ENCODE measurements around the gene CERS5. TPM values are rescaled to one million over a fixed set of nuclear protein-coding genes. Genes with fewer than 3 reads are reported as not detected.

Gene CERS5
- total RNA-seq, 1 donor from 2014 or later: 48.0 TPM

DNA sequence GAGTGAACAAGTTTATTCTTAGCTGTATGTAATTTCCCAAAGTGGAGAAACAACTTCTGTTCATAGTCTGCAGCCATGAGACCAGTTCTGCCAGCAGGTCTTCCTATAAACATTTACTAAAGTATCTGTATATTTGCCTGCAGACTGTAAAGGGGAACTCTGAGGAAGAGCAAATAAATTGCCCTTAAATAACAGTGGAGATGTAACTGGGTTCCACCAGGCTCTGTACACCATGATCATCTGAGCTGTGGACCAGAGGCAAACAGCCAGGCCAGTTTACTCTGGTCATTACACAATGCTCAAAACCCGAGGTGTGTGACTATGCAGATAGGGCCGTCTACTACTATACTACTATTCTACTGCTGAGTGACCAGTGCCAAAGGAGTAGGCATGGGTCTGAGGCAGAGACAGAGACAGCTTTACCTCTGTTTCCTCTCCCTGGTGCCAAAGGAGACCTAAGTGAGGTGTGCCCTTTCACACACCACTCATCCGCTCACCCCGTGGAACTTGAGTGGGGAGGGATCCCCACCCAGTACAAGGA, 21.1 kb upstream of the CERS5 start:
- TF ChIP-seq EZH2phosphoT487 (IDR thresholded peaks at IDR 0.05): no peak
- TF ChIP-seq CTCF (IDR thresholded peaks at IDR 0.05): no peak
- TF ChIP-seq EZH2 (IDR thresholded peaks at IDR 0.05): no peak
- Mint-ChIP-seq H3K27ac (no peak overlapping the region), H3K36me3 (no peaks in the 10 kb centered on the region), H3K27me3 (ENCODE audit: insufficient read depth, low read depth) (no peaks in the 10 kb centered on the region), H3K9me3 (no peaks in the 10 kb centered on the region), H3K4me3 (no peak overlapping the region), H3K4me1 (peaks cover 3% of the 10 kb centered on the region)
- no peaks in the 10 kb centered on the region for H4K20me1 ChIP-seq (ENCODE audit: low read depth)
- DNase-seq (ENCODE audit: low spot score): no peak
- no peak overlapping the region for H3K4me3 ChIP-seq
- H3K4me1 ChIP-seq: no peaks in the 10 kb centered on the region
- no peaks in the 10 kb centered on the region for H3K27me3 ChIP-seq
- no peak overlapping the region for H3K27ac ChIP-seq
- no peak overlapping the region for H3K9ac ChIP-seq
- no peak overlapping the region for H3K4me2 ChIP-seq
- no peaks in the 10 kb centered on the region for H3K9me3 ChIP-seq (ENCODE audit: low read depth)
- no peaks in the 10 kb centered on the region for H3F3A ChIP-seq (ENCODE audit: low read depth)
- no peaks in the 10 kb centered on the region for H3K36me3 ChIP-seq
- no peak overlapping the region for H2AFZ ChIP-seq (replicated peaks)
- H3K79me2 ChIP-seq (ENCODE audit: low read depth): no peaks in the 10 kb centered on the region

DNA sequence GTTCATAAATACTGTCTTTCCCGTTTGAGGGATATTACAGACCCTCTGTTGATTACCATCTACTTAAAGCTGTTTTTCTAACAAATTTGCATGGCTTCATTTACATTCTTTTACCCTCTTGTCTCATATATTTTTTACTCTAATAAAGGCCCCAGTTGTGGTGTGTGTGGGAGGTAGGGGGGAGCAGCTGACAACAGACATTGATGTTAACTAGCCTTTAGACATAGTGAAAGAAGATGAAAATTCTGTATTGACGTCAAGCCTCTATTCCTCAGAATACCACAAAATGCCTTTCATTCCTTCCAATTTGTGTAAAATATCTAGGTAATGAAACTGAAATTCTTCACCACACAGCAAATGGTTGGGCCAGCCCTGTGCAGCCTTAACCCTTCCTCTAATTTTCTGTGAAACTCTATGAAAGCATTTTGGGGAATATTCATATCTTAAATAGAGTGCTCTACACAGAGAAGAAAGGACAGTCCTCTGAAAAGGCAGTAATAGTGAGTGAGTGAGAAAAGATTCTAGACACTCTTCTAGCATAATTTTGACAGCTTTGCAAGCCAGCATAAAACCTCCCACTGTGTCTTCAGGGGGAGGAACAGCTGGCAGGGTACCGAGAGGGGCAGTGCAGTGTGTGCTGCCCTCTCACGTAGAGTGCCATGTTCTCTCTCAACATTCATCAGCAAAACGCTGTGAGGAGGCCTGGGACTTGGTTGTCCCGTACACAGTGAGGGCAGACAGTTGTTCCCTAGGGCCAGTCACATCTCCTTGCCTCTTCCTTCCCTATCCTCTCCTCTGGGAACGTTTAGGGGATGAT, 20.1 kb upstream of the CERS5 start:
- DNase-seq (ENCODE audit: low spot score): no peak
- Histone ChIP-seq H3K27ac (no peak overlapping the region), H3K79me2 (ENCODE audit: low read depth) (no peaks in the 10 kb centered on the region), H3F3A (ENCODE audit: low read depth) (peaks cover 3% of the 10 kb centered on the region), H3K4me3 (no peak overlapping the region), H3K4me1 (peaks cover 4% of the 10 kb centered on the region), H3K4me2 (no peak overlapping the region), H3K36me3 (no peaks in the 10 kb centered on the region), H4K20me1 (ENCODE audit: low read depth) (no peaks in the 10 kb centered on the region), H3K27me3 (no peaks in the 10 kb centered on the region), H3K9me3 (ENCODE audit: low read depth) (no peaks in the 10 kb centered on the region), H2AFZ (replicated peaks) (no peak overlapping the region), H3K9ac (no peak overlapping the region)
- H3K27me3 Mint-ChIP-seq (ENCODE audit: insufficient read depth, low read depth): peaks cover 4% of the 10 kb centered on the region
- H3K27ac Mint-ChIP-seq: no peak overlapping the region
- H3K4me3 Mint-ChIP-seq: no peak overlapping the region
- peaks cover 3% of the 10 kb centered on the region for H3K4me1 Mint-ChIP-seq
- no peak for TF ChIP-seq CTCF (IDR thresholded peaks at IDR 0.05)
- H3K9me3 Mint-ChIP-seq: no peaks in the 10 kb centered on the region
- no peaks in the 10 kb centered on the region for H3K36me3 Mint-ChIP-seq

GRCh38 chr12:50186681-50187080, 19.5 kb upstream of the CERS5 start:
- H3K4me1 Mint-ChIP-seq: peaks cover 5% of the 10 kb centered on the region
- H3K9me3 Mint-ChIP-seq: no peaks in the 10 kb centered on the region
- H3K36me3 Mint-ChIP-seq: no peaks in the 10 kb centered on the region
- Histone ChIP-seq H4K20me1 (ENCODE audit: low read depth) (no peaks in the 10 kb centered on the region), H3K27ac (no peak overlapping the region), H3K36me3 (no peaks in the 10 kb centered on the region), H3K9ac (no peak overlapping the region), H3K79me2 (ENCODE audit: low read depth) (no peaks in the 10 kb centered on the region), H3K9me3 (ENCODE audit: low read depth) (no peaks in the 10 kb centered on the region), H3K27me3 (no peaks in the 10 kb centered on the region), H2AFZ (replicated peaks) (no peak overlapping the region), H3K4me1 (peaks cover 8% of the 10 kb centered on the region), H3K4me2 (no peak overlapping the region), H3F3A (ENCODE audit: low read depth) (peaks cover 3% of the 10 kb centered on the region), H3K4me3 (no peak overlapping the region)
- H3K4me3 Mint-ChIP-seq: no peak overlapping the region
- TF ChIP-seq CTCF (IDR thresholded peaks at IDR 0.05) (no peak), EZH2phosphoT487 (IDR thresholded peaks at IDR 0.05) (no peak), EZH2 (IDR thresholded peaks at IDR 0.05) (no peak)
- no peak for DNase-seq (ENCODE audit: low spot score)
- H3K27me3 Mint-ChIP-seq (ENCODE audit: insufficient read depth, low read depth): peaks cover 4% of the 10 kb centered on the region
- H3K27ac Mint-ChIP-seq: no peak overlapping the region
